Measurements from ENCODE around the gene PHF23.

Gene PHF23
- long read RNA-seq, donor 1, transcript PHF23-201 (5 exons, 2,037 nt), result major isoform, 10 of 51 reads
- long read RNA-seq, donor 1, partial matches to known transcripts, result 41 of 51 reads
- long read RNA-seq, donor 1, other reads (novel, unspliced or antisense), result 0 of 51 reads
- long read RNA-seq, donor 2, transcript PHF23-201 (5 exons, 2,037 nt), result major isoform, 7 of 18 reads
- long read RNA-seq, donor 2, partial matches to known transcripts, result 10 of 18 reads
- long read RNA-seq, donor 2, other reads (novel, unspliced or antisense), result 0 of 18 reads
- long read RNA-seq, donor 3, transcript PHF23-201 (5 exons, 2,037 nt), result major isoform, 5 of 11 reads
- long read RNA-seq, donor 3, partial matches to known transcripts, result 5 of 11 reads
- long read RNA-seq, donor 3, other reads (novel, unspliced or antisense), result 0 of 11 reads
- long read RNA-seq, donor 4, transcript PHF23-201 (5 exons, 2,037 nt), result major isoform, 6 of 59 reads
- long read RNA-seq, donor 4, partial matches to known transcripts, result 50 of 59 reads
- long read RNA-seq, donor 4, other reads (novel, unspliced or antisense), result 0 of 59 reads
- long read RNA-seq, donor 5, transcript PHF23-201 (5 exons, 2,037 nt), result major isoform, 9 of 17 reads
- long read RNA-seq, donor 5, partial matches to known transcripts, result 6 of 17 reads
- long read RNA-seq, donor 5, other reads (novel, unspliced or antisense), result 0 of 17 reads
- long read RNA-seq, donor 6, transcript PHF23-201 (5 exons, 2,037 nt), result major isoform, 7 of 46 reads
- long read RNA-seq, donor 6, partial matches to known transcripts, result 33 of 46 reads
- long read RNA-seq, donor 6, other reads (novel, unspliced or antisense), result 0 of 46 reads
- long read RNA-seq, donor 7, result 0 reads
- long read RNA-seq, donor 8, transcript PHF23-201 (5 exons, 2,037 nt), result major isoform, 13 of 42 reads
- long read RNA-seq, donor 8, partial matches to known transcripts, result 29 of 42 reads
- long read RNA-seq, donor 8, other reads (novel, unspliced or antisense), result 0 of 42 reads

- peak; percentile 90 for DNase-seq
These were observed at the start of gene PHF23 for GRCh38 chr17:7239091-7240027. Gene PHF23, minus strand, starts transcription at chr17:7239457. Its CDS starts 178 bp downstream, at chr17:7239279.

GRCh38 chr17:7285679-7286078 lies 46.4 kb upstream of the PHF23 start:
- no peak for DNase-seq

- DNase-seq, result no peak
These were observed 45.7 kb upstream of the PHF23 start for GRCh38 chr17:7284911-7285310.

DNA sequence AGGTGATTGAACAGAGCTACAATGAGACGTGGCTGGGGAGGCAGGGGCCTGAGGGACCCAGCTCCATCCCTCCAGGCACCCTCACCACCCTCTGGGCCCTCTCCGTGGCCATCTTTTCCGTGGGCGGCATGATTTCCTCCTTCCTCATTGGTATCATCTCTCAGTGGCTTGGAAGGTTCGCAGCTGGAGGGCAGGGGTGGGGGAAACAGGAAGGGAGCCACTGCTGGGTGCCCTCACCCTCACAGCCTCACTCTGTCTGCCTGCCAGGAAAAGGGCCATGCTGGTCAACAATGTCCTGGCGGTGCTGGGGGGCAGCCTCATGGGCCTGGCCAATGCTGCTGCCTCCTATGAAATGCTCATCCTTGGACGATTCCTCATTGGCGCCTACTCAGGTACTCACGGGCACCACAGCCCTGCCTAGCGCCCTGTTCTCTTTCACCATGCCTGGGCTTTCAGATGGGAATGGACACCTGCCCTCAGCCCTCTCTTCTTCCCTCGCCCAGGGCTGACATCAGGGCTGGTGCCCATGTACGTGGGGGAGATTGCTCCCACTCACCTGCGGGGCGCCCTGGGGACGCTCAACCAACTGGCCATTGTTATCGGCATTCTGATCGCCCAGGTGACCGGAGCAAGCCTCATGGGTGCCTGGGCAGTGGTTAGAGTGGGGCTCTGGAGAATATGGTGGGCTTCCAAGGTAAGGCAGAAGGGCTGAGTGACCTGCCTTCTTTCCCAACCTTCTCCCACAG lies 44.4 kb upstream of the PHF23 start:
- no peak for DNase-seq

GRCh38 chr17:7282752-7283321 lies 43.6 kb upstream of the PHF23 start:
- DNase-seq, result no peak

GRCh38 chr17:7281953-7282751 lies 42.9 kb upstream of the PHF23 start:
- DNase-seq, result peak; percentile 71

- peak; percentile 97 for DNase-seq
These were observed 42.1 kb upstream of the PHF23 start, which contains the start of gene SLC2A4 for GRCh38 chr17:7281074-7281952. Gene SLC2A4, plus strand, starts transcription at chr17:7281718. Its CDS starts 217 bp downstream, at chr17:7281935.

DNA sequence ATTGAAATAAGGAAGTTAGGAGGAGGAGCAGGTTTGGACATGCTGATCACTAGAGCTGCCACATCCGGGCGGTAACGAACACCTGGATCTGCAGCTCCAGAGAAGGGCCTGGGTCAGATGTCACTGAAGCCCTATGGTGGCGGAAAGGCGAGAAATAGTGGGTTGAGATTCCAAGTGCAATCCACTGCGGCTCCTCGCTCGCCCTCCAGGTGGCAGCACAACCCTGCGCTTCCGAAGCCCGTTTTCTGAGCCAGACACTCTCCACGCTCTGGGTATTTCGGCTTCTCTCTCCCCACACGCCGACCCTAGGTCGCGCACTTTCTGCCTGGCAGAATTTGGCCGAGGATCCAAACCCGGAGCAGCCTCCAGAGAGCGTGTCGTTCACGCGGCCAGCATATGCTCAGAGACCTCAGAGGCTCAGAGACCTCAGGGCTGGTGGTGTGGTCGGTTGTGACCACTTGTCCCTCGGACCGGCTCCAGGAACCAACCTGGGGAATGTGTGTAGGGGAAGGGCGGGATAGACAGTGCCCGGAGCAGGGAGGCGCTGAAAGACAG lies 41.3 kb upstream of the PHF23 start:
- DNase-seq, result peak; percentile 94

GRCh38 chr17:7279448-7279847 lies 40.2 kb upstream of the PHF23 start:
- no peak for DNase-seq

DNA sequence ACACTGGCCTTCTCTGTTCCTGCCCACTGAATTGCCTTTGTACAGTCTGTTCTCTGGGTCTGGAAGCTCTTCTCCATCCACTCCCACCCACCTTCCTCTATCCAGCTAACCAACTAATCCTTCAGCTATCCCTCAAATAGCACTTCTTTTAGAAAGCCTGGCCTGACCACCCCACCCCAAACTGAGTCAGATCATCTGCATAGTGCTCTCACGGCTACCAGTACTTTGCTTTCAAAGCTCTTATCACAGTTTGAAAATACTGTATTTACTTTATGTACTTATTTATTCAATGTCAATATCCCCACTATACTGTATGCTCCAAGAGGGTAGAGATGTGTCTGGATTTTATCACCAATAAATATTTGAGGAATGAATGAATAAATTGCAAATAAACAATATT lies 27.5 kb upstream of the PHF23 start:
- no peak for DNase-seq

GRCh38 chr17:7263801-7264078 lies 24.5 kb upstream of the PHF23 start:
- no peak for DNase-seq

DNA sequence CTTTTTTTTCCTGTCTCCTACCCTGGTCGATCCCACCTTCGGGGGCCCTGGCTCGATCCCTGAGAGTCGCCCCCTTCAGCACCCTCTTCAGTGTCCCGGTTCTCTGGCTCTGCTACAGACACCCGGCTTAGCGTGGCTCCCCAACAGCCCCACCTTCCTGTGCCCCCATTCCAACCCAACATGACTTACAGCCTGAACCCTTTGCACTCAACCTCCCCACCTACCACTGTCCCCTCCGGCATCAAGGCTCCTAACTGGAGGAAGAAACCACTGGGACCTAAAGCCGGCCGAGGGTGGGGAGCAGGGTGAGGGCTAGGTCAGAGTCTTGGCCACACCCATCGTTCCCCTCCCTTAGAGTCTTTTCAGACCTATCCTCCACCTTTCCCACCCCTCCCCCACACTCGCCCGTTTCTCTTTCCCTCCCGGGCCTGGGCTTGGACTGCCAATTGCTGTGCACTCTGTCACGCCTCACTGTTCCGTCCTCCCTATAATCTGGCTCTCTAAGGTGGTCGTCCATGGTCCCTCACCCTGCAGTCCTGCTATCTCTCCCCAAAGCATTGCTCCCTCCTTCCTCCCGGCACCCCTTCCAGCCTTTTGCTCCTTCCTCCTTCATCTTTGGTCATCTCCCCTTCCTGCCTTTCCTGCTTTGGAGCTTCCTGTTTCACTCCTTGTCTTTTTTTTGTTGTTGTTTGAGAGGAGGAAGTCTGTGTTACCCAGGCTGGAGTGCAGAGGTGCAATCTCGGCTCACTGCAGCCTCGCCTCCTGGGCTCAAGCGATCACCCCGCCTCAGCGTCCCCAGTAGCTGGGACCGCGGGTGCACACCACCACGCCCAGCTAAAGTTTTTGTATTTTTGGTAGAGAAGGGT lies 23.9 kb upstream of the PHF23 start:
- DNase-seq, result peak; percentile 68

- peak; percentile 72 for DNase-seq
These were observed 23.1 kb upstream of the PHF23 start, which contains the start of gene CLDN7 for GRCh38 chr17:7262192-7262934. Gene CLDN7, minus strand, starts transcription at chr17:7262478. Its CDS starts 435 bp downstream, at chr17:7262043.

GRCh38 chr17:7261379-7262191 lies 22.3 kb upstream of the PHF23 start:
- DNase-seq, result peak; percentile 76

DNA sequence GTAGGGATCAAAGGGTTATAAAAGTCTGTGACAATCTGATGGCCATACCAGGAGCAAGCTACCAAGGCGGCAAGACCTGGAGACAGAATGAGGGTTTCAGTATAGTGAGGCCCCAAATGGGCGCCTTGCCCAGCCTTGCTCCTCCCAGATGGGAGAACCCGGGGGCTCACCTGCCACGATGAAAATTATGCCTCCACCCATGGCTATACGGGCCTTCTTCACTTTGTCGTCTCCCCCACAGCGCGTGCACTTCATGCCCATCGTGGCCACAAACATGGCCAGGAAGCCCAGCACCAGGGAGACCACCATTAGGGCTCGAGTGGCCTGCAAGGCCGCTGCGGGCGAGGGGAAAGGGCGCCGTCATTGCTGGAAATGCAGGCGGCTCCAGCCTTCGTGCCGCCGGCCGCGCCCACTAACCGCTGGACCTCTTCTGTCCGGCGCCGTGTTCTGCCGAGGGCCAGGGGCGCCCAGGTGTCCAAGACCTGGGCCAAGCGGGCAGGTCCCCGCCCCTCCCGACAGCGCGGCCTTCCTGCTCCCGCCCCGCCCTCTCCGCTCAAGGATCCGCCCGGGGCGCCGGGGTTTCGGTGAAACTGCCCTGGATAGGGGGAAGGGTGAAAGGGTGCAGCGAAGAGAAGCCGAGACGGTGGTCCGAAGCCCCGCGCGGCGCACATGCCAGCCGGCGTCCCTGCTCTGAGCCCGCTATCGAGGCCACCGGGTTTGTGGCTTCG lies 21.6 kb upstream of the PHF23 start:
- DNase-seq, result no peak
